Measurements from ENCODE around the gene TDRD9. TPM values are rescaled to one million over a fixed set of nuclear protein-coding genes. Genes with fewer than 3 reads are reported as not detected.

The TDRD9 gene
- total RNA-seq, 1 donor, result 0.45 TPM

DNA sequence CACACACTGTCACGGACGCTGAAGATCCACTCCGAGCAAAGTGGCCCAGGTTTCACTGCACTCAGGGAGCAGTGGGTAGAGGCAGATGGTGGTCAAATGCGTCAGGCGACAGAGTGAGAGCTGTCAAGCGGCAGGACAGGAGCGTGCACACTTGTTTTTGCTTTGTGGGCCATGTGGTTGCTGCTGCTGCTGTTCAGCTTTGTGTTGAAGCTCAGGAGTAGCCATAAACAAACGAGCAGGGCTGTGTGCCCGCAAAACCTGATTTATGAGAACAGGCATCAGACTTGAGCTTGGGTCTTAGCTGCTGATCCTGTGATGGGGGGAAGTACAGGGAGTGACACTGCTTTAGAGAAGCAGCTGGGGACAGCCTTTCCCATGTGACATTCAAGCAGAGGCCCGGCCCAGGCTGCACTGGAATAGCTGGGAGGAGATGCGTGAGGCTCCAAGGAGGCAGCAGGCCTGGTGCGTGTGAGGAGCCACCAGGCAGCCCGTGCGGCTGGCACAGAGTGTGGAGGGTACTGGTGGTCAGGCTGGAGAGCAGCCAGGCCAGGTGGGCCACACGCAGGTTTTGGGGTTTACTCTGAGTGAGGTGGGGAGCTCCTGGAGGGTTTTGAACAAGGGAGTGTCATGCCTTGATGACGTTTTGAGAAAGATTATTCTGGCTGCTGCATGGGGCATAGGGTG, 126.1 kb downstream of the TDRD9 start:
- TF ChIP-seq, protein P1, sequence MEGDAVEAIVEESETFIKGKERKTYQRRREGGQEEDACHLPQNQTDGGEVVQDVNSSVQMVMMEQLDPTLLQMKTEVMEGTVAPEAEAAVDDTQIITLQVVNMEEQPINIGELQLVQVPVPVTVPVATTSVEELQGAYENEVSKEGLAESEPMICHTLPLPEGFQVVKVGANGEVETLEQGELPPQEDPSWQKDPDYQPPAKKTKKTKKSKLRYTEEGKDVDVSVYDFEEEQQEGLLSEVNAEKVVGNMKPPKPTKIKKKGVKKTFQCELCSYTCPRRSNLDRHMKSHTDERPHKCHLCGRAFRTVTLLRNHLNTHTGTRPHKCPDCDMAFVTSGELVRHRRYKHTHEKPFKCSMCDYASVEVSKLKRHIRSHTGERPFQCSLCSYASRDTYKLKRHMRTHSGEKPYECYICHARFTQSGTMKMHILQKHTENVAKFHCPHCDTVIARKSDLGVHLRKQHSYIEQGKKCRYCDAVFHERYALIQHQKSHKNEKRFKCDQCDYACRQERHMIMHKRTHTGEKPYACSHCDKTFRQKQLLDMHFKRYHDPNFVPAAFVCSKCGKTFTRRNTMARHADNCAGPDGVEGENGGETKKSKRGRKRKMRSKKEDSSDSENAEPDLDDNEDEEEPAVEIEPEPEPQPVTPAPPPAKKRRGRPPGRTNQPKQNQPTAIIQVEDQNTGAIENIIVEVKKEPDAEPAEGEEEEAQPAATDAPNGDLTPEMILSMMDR (IDR thresholded peaks at IDR 0.05; ENCODE audit: insufficient read depth, low read length), result no peak
- H3K4me3 ChIP-seq (ENCODE audit: low read depth, low read length), result no peak overlapping the region
- DNase-seq (ENCODE audit: low read depth), result no peak

DNA sequence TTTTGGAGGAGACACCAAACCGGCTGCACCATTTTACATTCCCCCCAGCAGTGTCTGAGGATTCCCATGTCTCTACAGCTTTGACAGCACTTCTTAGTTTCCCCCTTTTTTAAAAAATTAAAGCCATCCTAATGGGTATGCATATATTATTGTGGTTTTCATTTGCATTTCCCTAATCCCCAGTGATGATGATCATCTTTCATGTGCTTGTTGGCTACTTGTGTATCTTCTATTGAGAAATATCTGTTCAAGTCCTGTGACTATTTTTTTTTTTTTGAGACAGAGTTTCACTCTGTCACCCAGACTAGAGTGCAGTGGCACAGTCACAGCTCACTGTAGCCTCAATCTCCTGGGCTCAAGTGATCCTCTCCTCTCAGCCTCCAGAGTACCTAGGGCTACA, 134.0 kb downstream of the TDRD9 start:
- no peak overlapping the region for H3K4me3 ChIP-seq (ENCODE audit: low read depth, low read length)
- no peak for DNase-seq (ENCODE audit: low read depth)
- TF ChIP-seq, protein P1 (IDR thresholded peaks at IDR 0.05; ENCODE audit: insufficient read depth, low read length), result no peak

DNA sequence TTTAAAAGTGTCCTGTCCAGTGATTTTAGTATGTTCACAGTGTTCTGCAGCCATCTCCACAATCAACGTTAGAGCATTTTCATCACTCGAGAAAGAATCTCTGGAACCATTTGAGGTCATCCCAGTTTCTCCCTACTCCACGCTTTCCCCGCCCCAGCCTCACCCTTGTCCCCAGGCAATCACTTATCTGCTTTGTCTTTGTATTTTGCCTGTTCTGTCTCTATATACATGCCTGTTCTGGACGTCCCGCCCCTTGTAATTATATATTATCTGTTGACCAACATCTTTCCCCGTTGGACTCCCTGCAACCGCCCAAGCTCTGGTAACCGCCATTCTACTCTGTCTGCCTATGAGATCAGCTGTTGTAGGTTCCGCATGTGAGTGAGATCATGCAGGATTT, 135.7 kb downstream of the TDRD9 start:
- DNase-seq (ENCODE audit: low read depth), result no peak
- TF ChIP-seq, protein P1 (IDR thresholded peaks at IDR 0.05; ENCODE audit: insufficient read depth, low read length), result no peak
- no peak overlapping the region for H3K4me3 ChIP-seq (ENCODE audit: low read depth, low read length)

DNA sequence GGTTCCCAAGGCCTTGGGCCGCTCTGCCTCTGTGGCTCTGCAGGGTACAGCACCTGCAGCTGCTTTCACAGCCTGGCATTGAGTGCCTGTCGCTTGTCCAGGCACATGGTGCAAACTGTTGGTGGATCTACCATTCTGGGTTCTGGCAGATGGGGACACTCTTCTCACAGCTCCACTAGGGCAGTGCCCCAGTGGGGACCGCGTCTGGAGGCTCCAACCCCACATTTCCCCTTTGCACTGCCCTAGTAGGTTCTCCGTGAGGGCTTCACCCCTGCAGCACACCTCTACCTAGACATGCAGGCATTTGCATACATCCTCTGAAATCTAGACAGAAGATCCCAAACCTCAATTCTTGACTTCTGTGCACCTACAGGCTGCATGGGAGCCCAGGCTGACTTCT, 138.0 kb downstream of the TDRD9 start:
- no peak for DNase-seq (ENCODE audit: low read depth)
- TF ChIP-seq, protein P1 (IDR thresholded peaks at IDR 0.05; ENCODE audit: insufficient read depth, low read length), result no peak
- no peak overlapping the region for H3K4me3 ChIP-seq (ENCODE audit: low read depth, low read length)

DNA sequence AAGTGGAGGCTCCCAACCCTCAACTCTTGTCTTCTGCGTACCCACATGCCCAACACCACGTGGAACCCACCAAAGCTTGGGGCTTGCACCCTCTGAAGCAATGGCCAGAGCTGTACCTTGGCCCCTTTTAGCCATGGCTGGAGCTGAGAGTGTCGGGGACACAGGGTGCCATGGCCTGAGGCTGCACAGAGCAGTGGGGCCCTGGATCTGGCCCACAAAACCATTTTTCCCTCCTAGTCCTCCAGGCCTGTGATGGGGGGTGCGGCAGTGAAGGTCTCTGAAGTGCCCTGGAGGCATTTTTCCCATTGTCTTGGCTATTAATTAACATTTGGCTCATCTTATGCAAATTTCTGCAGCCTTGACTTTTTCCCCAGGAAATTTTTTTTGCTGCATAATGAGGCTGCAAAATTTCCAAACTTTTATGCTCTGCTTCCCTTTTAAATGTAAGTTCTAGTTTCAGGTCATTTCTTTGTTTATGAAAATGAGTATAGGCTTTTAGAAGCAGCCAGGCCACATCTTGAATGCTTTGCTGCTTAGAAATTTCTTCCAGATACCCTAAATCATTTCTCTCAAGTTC, 138.6 kb downstream of the TDRD9 start:
- no peak for DNase-seq (ENCODE audit: low read depth)
- TF ChIP-seq, protein P1 (IDR thresholded peaks at IDR 0.05; ENCODE audit: insufficient read depth, low read length), result no peak
- no peak overlapping the region for H3K4me3 ChIP-seq (ENCODE audit: low read depth, low read length)

DNA sequence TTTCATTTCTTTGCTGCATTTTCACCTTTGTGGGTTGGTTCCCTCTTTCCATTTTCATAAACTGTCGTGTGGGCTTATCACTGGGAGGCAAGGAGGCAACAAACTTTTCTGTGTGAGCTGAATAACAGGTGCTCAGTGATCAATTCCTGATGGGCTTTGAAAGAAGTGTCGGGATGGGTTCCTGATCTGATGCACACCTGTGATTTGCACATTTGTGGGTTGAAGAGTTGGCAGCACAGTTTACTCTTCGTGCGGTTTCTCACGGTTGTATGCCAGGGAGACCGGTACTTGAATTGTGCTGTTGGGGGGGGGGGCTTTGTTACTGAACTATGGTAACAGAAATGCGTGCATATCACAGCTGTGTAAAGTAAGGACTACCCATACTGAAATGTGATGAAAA, 141.3 kb downstream of the TDRD9 start:
- no peak for DNase-seq (ENCODE audit: low read depth)
- H3K4me3 ChIP-seq (ENCODE audit: low read depth, low read length), result no peak overlapping the region
- TF ChIP-seq, protein P1 (IDR thresholded peaks at IDR 0.05; ENCODE audit: insufficient read depth, low read length), result no peak

All from fibroblast of the aortic adventitia (primary cell).